GM18526 (cell line): ENCODE measurements around the gene SENP8.

ENCODE experiments used
- POLR2A ChIP-seq: IDR thresholded peaks from 3 replicates; pipeline ENCODE4 v1.6.1; 2011; ENCODE audit not compliant: insufficient read length; ENCODE audit errors: extremely low read depth

Gene SENP8

GRCh38 chr15:72136170-72137051, 18.2 kb downstream of the SENP8 start:
- TF ChIP-seq POLR2A: no peak

GRCh38 chr15:72139667-72140066, 21.5 kb downstream of the SENP8 start:
- TF ChIP-seq POLR2A: no peak

- no peak for TF ChIP-seq POLR2A
Measured at GRCh38 chr15:72140088-72140487, 21.9 kb downstream of the SENP8 start.

GRCh38 chr15:72141171-72142084, 23.2 kb downstream of the SENP8 start:
- TF ChIP-seq POLR2A: no peak

GRCh38 chr15:72146221-72146620, 28.0 kb downstream of the SENP8 start:
- TF ChIP-seq POLR2A: no peak

GRCh38 chr15:72146934-72147333, 28.7 kb downstream of the SENP8 start:
- TF ChIP-seq POLR2A: no peak

- no peak for TF ChIP-seq POLR2A
Measured at GRCh38 chr15:72147418-72147817, 29.2 kb downstream of the SENP8 start.

- TF ChIP-seq POLR2A: no peak
Measured at GRCh38 chr15:72153269-72154000, 35.2 kb downstream of the SENP8 start.

- no peak for TF ChIP-seq POLR2A
Measured at GRCh38 chr15:72154316-72154715, 36.1 kb downstream of the SENP8 start.

- no peak for TF ChIP-seq POLR2A
Measured at GRCh38 chr15:72155003-72155621, 36.9 kb downstream of the SENP8 start.

- TF ChIP-seq POLR2A: no peak
Measured at GRCh38 chr15:72155635-72156616, 37.7 kb downstream of the SENP8 start.

- TF ChIP-seq POLR2A: no peak
Measured at GRCh38 chr15:72156928-72157327, 38.7 kb downstream of the SENP8 start.

GRCh38 chr15:72160696-72161245, 42.6 kb downstream of the SENP8 start:
- TF ChIP-seq POLR2A: no peak
